ENCODE measurements around the gene TCFL5.

Gene TCFL5

GRCh38 chr20:62820962-62821725, 40.5 kb downstream of the TCFL5 start:
- no peak for DNase-seq

GRCh38 chr20:62820208-62820961, 41.2 kb downstream of the TCFL5 start:
- no peak for DNase-seq

- no peak for DNase-seq
Measured at GRCh38 chr20:62819494-62820174, 42.0 kb downstream of the TCFL5 start.

GRCh38 chr20:62818592-62819493, 42.8 kb downstream of the TCFL5 start:
- no peak for DNase-seq

GRCh38 chr20:62817975-62818591, 43.5 kb downstream of the TCFL5 start:
- DNase-seq, result no peak

- no peak for DNase-seq
Measured at GRCh38 chr20:62816884-62817873, 44.4 kb downstream of the TCFL5 start, which contains the start of gene COL9A3. Gene COL9A3, plus strand, starts transcription at chr20:62817050. Its CDS starts 15 bp downstream, at chr20:62817065.

GRCh38 chr20:62816031-62816883, 45.4 kb downstream of the TCFL5 start:
- DNase-seq, result no peak

- DNase-seq, result no peak
Measured at GRCh38 chr20:62815066-62815991, 46.3 kb downstream of the TCFL5 start.

- no peak for DNase-seq
Measured at GRCh38 chr20:62814709-62815065, 46.9 kb downstream of the TCFL5 start.

- no peak for DNase-seq
Measured at GRCh38 chr20:62814060-62814708, 47.4 kb downstream of the TCFL5 start.

- DNase-seq, result no peak
Measured at GRCh38 chr20:62813588-62813987, 48.0 kb downstream of the TCFL5 start.

- no peak for DNase-seq
Measured at GRCh38 chr20:62812907-62813200, 48.8 kb downstream of the TCFL5 start.

- DNase-seq, result no peak
Measured at GRCh38 chr20:62812181-62812906, 49.3 kb downstream of the TCFL5 start.

- DNase-seq, result no peak
Measured at GRCh38 chr20:62811720-62812119, 49.9 kb downstream of the TCFL5 start.

GRCh38 chr20:62811320-62811719, 50.3 kb downstream of the TCFL5 start:
- DNase-seq, result no peak

GRCh38 chr20:62809530-62810428, 51.8 kb downstream of the TCFL5 start:
- no peak for DNase-seq
